ENCODE results near the gene MALSU1.

Gene MALSU1

DNA sequence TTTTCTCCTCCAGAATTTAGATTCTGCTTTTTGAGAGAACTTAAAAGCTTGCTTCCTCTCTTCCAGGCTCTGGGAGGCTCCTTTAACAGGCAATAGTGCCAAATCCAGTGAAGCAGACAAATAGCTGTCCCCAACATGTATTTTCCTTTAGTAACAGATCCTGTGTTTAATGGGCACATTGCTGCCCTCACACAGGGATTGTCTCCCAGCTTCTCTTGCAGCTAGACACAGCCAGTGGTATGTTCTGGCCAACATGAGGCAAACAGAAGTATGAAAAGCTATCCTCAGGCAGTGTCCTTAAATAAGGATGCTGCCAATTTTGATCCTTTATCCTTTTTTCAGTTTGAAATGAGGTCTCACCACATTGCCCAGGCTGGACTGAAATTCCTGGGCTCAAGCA lies 38.2 kb downstream of the MALSU1 start:
- TF ChIP-seq, protein P1, sequence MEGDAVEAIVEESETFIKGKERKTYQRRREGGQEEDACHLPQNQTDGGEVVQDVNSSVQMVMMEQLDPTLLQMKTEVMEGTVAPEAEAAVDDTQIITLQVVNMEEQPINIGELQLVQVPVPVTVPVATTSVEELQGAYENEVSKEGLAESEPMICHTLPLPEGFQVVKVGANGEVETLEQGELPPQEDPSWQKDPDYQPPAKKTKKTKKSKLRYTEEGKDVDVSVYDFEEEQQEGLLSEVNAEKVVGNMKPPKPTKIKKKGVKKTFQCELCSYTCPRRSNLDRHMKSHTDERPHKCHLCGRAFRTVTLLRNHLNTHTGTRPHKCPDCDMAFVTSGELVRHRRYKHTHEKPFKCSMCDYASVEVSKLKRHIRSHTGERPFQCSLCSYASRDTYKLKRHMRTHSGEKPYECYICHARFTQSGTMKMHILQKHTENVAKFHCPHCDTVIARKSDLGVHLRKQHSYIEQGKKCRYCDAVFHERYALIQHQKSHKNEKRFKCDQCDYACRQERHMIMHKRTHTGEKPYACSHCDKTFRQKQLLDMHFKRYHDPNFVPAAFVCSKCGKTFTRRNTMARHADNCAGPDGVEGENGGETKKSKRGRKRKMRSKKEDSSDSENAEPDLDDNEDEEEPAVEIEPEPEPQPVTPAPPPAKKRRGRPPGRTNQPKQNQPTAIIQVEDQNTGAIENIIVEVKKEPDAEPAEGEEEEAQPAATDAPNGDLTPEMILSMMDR (conservative IDR thresholded peaks at IDR 0.05; ENCODE audit: low read depth): no peak
- no peak overlapping the region for H3K27ac ChIP-seq
- POLR2A ChIA-PET (ENCODE audit: low non-redundant PET): no interaction called here
- CTCF ChIA-PET: interaction anchor here (0.7 kb wide), 1 partner anchor 21 kb away, joined by 3 read pairs; no protein-coding TSS in a partner anchor
- DNase-seq (ENCODE audit: low spot score): no peak

DNA sequence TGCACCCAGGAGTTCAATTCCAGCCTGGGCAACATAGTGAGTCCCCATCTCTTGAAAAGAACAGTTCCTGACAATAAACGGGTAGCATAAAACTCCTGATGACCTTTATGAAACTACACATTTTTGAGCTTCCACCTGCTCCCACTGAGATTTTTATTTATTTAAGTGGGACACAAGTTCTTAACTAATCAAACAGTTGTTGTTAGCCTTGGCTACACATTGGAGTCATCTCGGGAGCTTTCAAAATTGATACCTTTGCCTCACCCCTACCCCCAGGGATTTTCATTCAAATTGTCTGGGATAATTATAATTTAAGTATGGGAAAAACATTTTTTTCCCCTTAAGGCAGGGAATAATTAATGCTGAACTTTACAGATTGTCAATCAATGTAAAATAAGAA lies 39.3 kb downstream of the MALSU1 start:
- H3K27ac ChIP-seq: no peak overlapping the region
- ChIA-PET CTCF (no interaction called here), POLR2A (ENCODE audit: low non-redundant PET) (no interaction called here)
- DNase-seq (ENCODE audit: low spot score): no peak
- TF ChIP-seq, protein P1 (conservative IDR thresholded peaks at IDR 0.05; ENCODE audit: low read depth): no peak

DNA sequence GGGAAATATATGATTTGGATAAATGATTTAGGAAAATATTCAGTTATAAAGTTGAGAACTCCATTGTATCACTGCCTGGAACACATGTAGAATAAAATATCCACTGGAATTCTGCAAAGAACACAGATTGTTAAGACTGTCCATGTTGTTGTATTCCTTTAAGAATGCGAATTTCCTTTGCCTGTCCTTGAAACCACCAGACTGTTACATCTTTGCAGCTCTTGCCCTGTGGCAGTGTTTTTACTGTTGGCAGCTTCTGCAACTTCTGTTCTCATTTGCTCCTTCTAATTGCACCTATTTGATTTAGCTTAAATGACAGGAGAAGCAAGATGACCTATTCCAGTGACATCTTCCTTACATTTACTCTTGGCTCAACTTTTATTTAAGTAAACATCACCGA lies 39.7 kb downstream of the MALSU1 start:
- TF ChIP-seq, protein P1 (conservative IDR thresholded peaks at IDR 0.05; ENCODE audit: low read depth): no peak
- no peak overlapping the region for H3K27ac ChIP-seq
- ChIA-PET CTCF (no interaction called here), POLR2A (ENCODE audit: low non-redundant PET) (no interaction called here)
- no peak for DNase-seq (ENCODE audit: low spot score)

DNA sequence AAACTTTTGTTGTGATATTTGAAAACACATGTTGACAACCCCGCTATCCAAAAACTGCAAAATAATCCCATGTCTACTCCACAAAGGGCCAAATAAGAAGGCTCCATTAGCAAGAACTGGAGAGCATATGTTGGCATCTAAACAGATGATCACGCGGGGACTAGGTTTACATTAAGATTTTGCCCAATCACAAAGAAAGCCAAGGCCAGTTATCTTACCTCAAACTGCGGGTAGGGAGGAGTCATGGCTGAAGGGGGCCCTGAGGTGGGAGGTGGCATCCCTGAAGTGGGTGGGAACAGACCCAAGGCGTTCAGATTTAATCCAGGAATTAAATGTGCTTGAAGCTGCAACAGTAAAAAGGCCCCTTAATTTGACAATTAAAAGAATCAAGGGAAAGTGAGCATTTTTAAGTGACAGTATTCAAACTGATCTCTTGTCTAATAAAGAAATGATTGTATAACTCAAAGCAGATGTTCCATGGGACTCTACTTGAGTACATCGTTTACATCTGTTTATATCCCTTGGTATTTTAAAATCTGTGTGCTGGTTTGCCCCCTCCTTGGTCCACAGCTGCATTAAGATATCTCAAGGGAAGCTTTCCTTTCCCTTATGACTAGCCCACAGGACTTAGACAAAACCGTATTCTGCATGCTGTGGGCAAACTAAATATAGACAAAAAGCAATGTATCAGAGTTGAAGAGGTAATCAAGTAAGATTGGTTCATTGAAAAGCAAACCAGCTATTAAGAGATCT lies 42.9 kb downstream of the MALSU1 start:
- ChIA-PET CTCF (no interaction called here), POLR2A (ENCODE audit: low non-redundant PET) (no interaction called here)
- no peak overlapping the region for H3K27ac ChIP-seq
- TF ChIP-seq, protein P1 (conservative IDR thresholded peaks at IDR 0.05; ENCODE audit: low read depth): no peak
- DNase-seq (ENCODE audit: low spot score): no peak

DNA sequence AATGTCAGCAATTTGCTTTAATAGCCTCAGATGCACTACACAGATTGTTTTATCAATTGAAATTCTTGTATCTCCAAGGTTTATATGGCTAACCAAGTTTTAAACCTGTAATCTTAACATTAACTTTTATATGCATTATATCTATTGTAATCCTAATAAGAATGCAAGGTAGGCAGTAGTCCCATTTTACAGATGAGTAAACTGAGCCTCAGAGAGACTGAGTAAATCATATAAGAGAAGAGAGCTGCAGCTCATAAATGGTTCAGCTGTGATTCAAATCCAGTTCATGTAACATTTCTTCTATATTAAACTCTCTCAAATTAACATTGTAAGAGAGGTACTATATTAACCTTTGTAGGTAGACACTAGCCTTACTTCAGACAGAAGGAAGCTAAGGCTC lies 44.0 kb downstream of the MALSU1 start:
- CTCF ChIA-PET: interaction anchor here (1.0 kb wide), 1 partner anchor 214 kb away, joined by 3 read pairs; no protein-coding TSS in a partner anchor
- TF ChIP-seq, protein P1 (conservative IDR thresholded peaks at IDR 0.05; ENCODE audit: low read depth): no peak
- no peak for DNase-seq (ENCODE audit: low spot score)
- H3K27ac ChIP-seq: no peak overlapping the region
- POLR2A ChIA-PET (ENCODE audit: low non-redundant PET): no interaction called here

DNA sequence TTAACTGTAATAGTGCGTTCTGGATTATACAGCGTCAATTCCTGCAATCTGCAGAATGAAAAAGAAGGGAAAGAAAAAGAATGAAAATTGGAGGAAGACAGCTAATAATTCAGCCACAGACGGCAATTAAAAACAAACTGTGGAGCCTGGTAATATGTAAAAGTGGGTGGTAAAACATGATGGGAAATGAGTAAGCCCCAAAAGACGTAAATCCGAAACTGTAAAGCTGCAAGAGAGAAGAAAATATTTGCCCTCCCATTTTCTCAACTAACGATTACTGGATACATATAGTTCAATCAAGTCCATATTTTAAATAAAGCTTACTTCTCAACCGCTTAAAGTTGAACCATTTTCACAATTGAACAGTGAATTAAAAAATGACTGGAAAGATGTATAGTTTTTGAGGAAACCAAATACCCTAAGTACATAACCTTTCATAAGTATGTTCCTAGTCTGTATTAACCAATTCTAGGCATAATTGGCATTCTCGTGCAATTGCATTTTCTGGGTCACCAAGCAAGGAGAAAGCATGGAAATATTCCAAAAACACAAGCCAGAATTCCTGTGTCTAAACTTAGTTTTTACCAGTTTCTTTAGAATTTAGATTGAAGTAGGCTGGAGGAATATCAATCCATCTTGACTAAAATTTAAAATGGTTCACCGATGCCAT lies 44.8 kb downstream of the MALSU1 start:
- ChIA-PET POLR2A (ENCODE audit: low non-redundant PET) (no interaction called here), CTCF (interaction anchor here (1.0 kb wide), 1 partner anchor 213 kb away, joined by 3 read pairs; no protein-coding TSS in a partner anchor)
- DNase-seq (ENCODE audit: low spot score): no peak
- H3K27ac ChIP-seq: no peak overlapping the region
- TF ChIP-seq, protein P1 (conservative IDR thresholded peaks at IDR 0.05; ENCODE audit: low read depth): no peak
